GM18502 (cell line): ENCODE results near the gene RNF17.

Source experiments
- ATAC-seq: cut with Tn5 transposase; IDR thresholded peaks from one replicate; pipeline ENCODE4 v1.9.1; 2021; ENCODE audit warnings: mild to moderate bottlenecking; ENCODE audit not compliant: unreplicated experiment, poor library complexity

The RNF17 gene

DNA sequence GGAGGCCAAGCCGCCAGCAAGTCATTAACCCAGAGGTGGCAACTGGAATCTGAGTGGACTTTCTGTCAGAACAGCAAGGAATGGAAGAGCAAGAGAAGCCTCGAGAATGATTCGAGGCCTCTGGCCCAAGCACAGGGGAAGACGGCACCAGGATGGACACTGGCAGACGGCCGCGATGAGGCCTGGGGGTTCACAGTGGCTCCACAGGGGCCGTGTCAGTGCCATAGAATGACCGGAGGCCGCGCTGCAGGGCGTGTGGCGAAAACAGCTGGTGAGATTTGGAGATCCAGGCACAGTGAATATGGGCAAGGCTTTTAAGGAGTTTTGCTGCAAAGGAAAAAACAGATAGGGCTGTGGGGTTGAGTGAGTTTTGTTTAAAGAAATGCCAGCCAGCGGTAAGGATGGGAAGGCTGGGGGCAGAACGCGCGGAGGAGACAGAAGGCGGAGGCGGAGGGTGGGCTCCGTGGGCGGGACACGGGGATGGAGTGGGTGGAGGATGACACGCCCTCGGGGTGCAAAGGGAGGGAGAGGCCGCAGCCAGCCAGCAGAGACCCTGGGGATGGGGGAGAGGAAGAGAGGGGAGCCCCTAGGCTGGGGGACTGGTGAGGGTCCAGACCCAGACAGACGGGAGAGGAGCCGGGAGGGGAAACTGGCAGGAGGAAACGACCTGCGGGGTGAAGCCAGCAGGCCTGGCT is 130.5 kb downstream of the RNF17 start:
- no peak for ATAC-seq

DNA sequence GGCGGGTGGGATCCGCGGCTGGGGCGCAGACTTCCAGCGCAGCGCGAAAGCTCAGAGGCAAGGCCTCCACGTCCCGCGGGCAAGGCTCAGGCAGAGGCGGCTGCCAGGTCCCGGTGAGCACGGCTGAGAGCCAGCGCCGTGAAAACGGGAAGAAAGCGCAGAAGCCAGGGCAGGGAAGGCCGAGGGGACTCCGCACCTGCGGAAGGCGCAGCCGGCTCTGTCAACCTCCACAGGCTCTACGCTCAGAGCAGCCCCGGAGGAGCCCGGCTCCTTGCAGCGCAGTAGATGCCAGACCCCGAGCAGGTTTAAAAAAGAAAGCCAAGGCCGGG is 131.0 kb downstream of the RNF17 start:
- no peak for ATAC-seq

- no peak for ATAC-seq
These were observed 132.1 kb downstream of the RNF17 start for GRCh38 chr13:24896061-24896460.

DNA sequence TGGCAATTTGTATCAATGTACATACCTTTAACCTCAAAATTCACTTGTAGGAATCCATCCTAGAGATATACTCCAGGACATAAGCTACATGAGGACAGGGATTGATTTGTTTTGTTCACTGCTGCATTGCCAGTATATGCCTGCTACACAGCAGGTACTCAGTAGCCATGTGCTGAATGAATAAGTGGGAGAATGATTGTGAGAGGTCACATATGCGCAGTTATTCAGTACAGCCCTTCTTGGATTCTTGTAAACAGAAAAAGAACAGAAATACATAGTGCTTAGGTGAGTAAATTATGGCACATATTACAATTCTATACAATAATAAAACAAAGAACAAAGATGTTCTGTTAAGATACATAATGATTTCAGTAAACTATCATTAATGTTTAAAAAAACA is 133.3 kb downstream of the RNF17 start:
- ATAC-seq = no peak

DNA sequence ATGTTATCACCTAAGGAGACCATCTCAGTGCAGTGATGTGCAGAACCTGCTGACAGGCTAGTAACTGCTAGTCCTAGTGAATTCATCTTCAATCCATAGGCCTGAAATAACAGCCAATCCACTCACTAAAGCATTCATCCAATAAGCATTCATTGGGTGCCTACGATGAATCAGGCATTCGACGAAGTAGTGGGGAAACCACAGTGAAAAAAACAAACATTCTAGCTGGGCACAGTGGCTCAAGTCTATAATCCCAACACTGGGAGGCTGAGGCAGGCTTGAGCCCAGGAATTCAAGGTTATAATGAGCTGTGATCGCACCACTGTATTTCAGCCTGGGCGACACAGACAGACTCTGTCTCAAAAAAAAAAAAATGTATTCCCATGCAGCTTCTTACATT is 135.6 kb downstream of the RNF17 start:
- ATAC-seq = no peak

- peak; percentile 89 for ATAC-seq
These were observed 136.5 kb downstream of the RNF17 start for GRCh38 chr13:24900507-24900906.

- no peak for ATAC-seq
These were observed 141.3 kb downstream of the RNF17 start for GRCh38 chr13:24905242-24905641.

DNA sequence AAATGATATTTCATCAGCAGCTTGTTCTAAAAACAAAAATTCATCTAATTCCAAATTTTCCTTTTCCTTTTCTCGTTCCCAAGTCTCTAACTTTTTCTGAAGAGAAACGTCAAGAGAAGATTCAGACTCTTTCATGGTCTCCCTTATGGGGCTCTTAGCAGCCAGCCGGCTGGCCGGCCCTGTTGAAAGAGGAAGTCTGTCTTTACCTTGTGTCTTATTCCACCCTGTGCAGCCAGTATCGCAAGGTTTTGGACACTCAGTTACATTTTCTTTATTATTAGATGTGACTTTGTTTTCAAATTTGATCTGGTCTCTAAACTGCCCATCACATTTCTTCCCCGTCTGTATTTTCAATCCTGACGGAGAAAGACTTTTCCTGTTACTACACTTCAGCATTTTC is 142.3 kb downstream of the RNF17 start:
- ATAC-seq = no peak

- ATAC-seq = no peak
These were observed 146.6 kb downstream of the RNF17 start for GRCh38 chr13:24910502-24911132.

DNA sequence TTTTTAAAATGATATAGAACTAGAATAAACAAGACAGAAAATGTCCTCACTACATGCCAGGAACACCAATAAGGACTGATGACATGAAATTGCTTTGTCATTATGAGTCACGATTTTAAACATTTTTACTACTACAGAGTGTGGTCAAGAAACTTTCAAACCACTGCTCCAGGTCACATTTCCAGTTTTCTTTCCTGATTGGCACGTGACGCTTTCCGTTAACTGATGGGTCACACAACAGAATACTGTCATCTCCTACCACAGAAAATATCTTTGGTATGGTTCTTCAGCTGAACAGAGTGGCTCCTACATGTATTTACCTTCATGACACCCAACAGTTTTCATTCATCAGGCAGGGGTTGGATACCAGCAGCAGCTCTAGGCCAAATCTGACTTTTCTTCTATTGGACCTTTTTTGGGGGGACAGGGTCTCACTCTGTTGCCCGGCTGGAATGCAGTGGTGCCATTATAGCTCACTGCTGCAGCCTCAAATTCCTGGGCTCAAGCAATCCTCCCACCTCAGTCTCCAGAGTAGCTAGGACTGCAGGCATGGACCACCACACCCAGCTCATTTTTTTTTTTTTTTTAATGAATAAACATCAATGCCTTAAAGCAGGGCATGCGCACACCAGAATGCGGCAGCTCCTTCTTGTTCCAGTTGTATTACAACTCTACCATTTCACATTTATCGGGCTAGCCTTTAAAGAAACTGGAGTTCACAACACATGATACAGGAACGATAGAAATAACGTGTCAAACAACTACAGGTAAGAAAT is 147.4 kb downstream of the RNF17 start:
- no peak for ATAC-seq

DNA sequence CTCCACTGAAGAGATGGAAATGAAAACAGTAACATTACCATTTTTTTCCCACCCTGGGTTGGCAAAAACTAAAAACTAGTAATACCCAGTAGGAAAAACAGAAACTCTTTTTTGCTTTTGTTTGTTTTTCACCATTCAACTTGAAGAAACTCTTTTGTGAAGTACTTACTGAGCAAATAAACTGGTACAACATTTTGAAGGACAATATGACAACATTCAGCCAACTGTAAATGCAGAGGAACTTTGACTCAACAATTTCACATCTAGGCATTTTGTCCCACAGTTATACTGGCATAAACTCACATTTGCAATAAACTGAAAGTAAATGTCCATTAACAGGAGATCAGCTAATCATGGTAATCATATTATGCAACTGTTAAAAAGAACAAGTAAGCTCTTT is 152.5 kb downstream of the RNF17 start:
- ATAC-seq = no peak

DNA sequence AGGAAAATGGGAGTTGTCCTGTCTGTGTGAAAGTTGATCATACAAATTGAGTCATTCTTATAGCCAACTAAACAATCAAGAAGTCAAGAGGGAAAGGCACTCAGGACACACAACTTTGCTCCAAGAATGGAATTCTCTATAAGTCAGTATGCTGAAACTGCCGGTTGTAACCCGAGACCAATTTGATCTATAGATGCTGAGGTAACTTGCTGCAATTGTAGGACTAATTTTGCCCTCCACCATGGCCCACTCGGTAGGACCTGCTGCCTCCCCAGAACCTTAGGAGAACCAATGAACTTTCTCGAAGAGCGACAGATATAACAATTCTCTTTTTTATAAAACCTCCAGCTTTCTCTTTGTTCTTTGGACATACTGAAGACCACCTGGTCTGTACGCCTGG is 157.0 kb downstream of the RNF17 start:
- ATAC-seq = no peak

- no peak for ATAC-seq
These were observed 157.9 kb downstream of the RNF17 start for GRCh38 chr13:24921881-24922280.

DNA sequence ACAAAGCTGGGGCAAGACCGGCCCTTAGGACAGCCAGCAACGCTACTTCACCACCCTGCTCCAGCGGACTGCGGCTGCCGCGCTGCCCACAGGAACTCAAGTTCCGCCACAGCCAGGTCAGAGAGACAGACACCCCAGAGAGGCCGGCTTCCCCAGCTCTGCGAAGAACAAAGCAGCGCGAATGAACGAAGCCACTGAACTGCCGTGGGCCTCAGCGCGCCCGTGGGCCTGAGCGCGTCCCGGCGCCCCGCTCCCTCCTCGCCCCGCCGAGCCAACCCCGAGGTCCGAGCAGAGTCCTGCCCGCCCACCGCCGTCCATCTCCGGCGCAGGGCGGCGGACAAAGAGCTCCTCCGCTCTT is 158.4 kb downstream of the RNF17 start:
- peak; percentile 26 for ATAC-seq

- peak; percentile 93 for ATAC-seq
These were observed 159.0 kb downstream of the RNF17 start for GRCh38 chr13:24922745-24923591.

GRCh38 chr13:24925318-24926231 is 161.6 kb downstream of the RNF17 start:
- ATAC-seq = no peak

- no peak for ATAC-seq
These were observed 163.9 kb downstream of the RNF17 start for GRCh38 chr13:24927810-24928404.

GRCh38 chr13:24929196-24929595 is 165.2 kb downstream of the RNF17 start:
- ATAC-seq = no peak
